Measurements from ENCODE around the gene BUD31.

Gene BUD31

GRCh38 chr7:99457650-99458493 lies 49.1 kb downstream of the BUD31 start:
- peaks cover 73% of the 10 kb centered on the region for H3K36me3 ChIP-seq (ENCODE audit: insufficient read depth, low read length)
- H3K9me3 ChIP-seq (ENCODE audit: low read depth, low read length), result no peaks in the 10 kb centered on the region
- TF ChIP-seq EZH2 (IDR thresholded peaks at IDR 0.05) (no peak), POLR2AphosphoS5 (IDR thresholded peaks at IDR 0.05; ENCODE audit: borderline replicate concordance, low read depth, low read length) (0 out of 2 replicates have a peak, but pooled peaks have one; percentile 51)
- no peak overlapping the region for H3K4me3 ChIP-seq
- no peak for DNase-seq (ENCODE audit: low read depth, low spot score)
- no peak overlapping the region for H3K27ac ChIP-seq
- H3K9ac ChIP-seq (ENCODE audit: insufficient read length), result no peak overlapping the region

- H3K36me3 ChIP-seq (ENCODE audit: insufficient read depth, low read length), result peaks cover 76% of the 10 kb centered on the region
- no peak overlapping the region for H3K4me3 ChIP-seq
- TF ChIP-seq FOXP2 (optimal IDR thresholded peaks at IDR 0.05; ENCODE audit: control extremely low read depth, extremely low read length, insufficient read depth), result no peak
- TF ChIP-seq EZH2 (IDR thresholded peaks at IDR 0.05), result no peak
- no peak for TF ChIP-seq POLR2AphosphoS5 (IDR thresholded peaks at IDR 0.05; ENCODE audit: borderline replicate concordance, low read depth, low read length)
- no peak overlapping the region for H3K27ac ChIP-seq
- H3K9me3 ChIP-seq (ENCODE audit: low read depth, low read length), result no peaks in the 10 kb centered on the region
- no peak for DNase-seq (ENCODE audit: low read depth, low spot score)
- H3K9ac ChIP-seq (ENCODE audit: insufficient read length), result no peak overlapping the region
Observed at GRCh38 chr7:99459087-99459486, 50.3 kb downstream of the BUD31 start.

- TF ChIP-seq FOXP2 (optimal IDR thresholded peaks at IDR 0.05; ENCODE audit: control extremely low read depth, extremely low read length, insufficient read depth), result no peak
- TF ChIP-seq POLR2AphosphoS5 (IDR thresholded peaks at IDR 0.05; ENCODE audit: borderline replicate concordance, low read depth, low read length), result no peak
- no peak for TF ChIP-seq EZH2 (IDR thresholded peaks at IDR 0.05)
- Histone ChIP-seq H3K4me3 (no peak overlapping the region), H3K9me3 (ENCODE audit: low read depth, low read length) (no peaks in the 10 kb centered on the region), H3K9ac (ENCODE audit: insufficient read length) (no peak overlapping the region), H3K36me3 (ENCODE audit: insufficient read depth, low read length) (peaks cover 73% of the 10 kb centered on the region), H3K27ac (no peak overlapping the region)
- DNase-seq (ENCODE audit: low read depth, low spot score), result no peak
Observed at GRCh38 chr7:99460651-99461050, 51.9 kb downstream of the BUD31 start.

- Histone ChIP-seq H3K4me3 (no peak overlapping the region), H3K9me3 (ENCODE audit: low read depth, low read length) (no peaks in the 10 kb centered on the region), H3K36me3 (ENCODE audit: insufficient read depth, low read length) (peaks cover 67% of the 10 kb centered on the region), H3K27ac (no peak overlapping the region), H3K9ac (ENCODE audit: insufficient read length) (no peak overlapping the region)
- no peak for DNase-seq (ENCODE audit: low read depth, low spot score)
- TF ChIP-seq EZH2 (IDR thresholded peaks at IDR 0.05) (no peak), POLR2AphosphoS5 (IDR thresholded peaks at IDR 0.05; ENCODE audit: borderline replicate concordance, low read depth, low read length) (no peak), FOXP2 (optimal IDR thresholded peaks at IDR 0.05; ENCODE audit: control extremely low read depth, extremely low read length, insufficient read depth) (no peak)
Observed at GRCh38 chr7:99461221-99461620, 52.5 kb downstream of the BUD31 start.

- Histone ChIP-seq H3K4me3 (peak overlapping the region; percentile 93), H3K27ac (peak overlapping the region; percentile 66), H3K9me3 (ENCODE audit: low read depth, low read length) (no peaks in the 10 kb centered on the region), H3K9ac (ENCODE audit: insufficient read length) (peak overlapping the region; percentile 95), H3K36me3 (ENCODE audit: insufficient read depth, low read length) (peaks cover 26% of the 10 kb centered on the region)
- DNase-seq (ENCODE audit: low read depth, low spot score), result no peak
- TF ChIP-seq POLR2AphosphoS5 (IDR thresholded peaks at IDR 0.05; ENCODE audit: borderline replicate concordance, low read depth, low read length), result no peak
- no peak for TF ChIP-seq EZH2 (IDR thresholded peaks at IDR 0.05)
- TF ChIP-seq FOXP2 (optimal IDR thresholded peaks at IDR 0.05; ENCODE audit: control extremely low read depth, extremely low read length, insufficient read depth), result no peak
Observed at GRCh38 chr7:99465421-99465768, 56.6 kb downstream of the BUD31 start.

DNA sequence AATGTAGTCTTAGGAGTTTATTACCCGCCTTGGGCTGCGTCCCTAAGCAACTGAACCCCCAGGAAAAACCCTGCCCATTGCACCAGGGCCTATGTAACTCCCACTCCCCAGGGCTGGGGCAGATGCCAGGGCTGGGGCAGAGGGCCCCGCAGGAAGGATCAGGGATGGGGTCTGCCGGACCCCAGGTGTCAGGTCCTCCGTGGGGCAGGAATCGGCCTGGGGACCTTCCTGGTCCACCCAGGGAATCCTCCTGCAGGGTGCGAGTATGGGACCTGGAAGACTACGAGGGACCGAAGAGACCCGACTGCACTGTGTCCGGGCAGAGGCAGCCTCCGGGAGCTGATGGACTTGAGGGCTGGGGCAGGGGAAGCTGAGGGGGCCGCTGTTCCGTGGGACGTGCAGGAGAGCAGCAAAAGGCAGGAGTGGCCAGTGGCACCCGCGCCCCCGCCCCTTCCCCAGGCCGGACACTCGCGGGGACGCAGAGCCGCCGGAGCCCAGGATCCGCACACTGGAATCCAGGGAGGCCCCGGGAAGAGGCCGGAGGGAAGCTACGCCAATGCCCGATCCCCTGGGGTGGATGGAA lies 59.7 kb downstream of the BUD31 start:
- TF ChIP-seq EZH2 (IDR thresholded peaks at IDR 0.05) (no peak), POLR2AphosphoS5 (IDR thresholded peaks at IDR 0.05; ENCODE audit: borderline replicate concordance, low read depth, low read length) (no peak), FOXP2 (optimal IDR thresholded peaks at IDR 0.05; ENCODE audit: control extremely low read depth, extremely low read length, insufficient read depth) (no peak)
- Histone ChIP-seq H3K9me3 (ENCODE audit: low read depth, low read length) (no peaks in the 10 kb centered on the region), H3K27ac (no peak overlapping the region), H3K9ac (ENCODE audit: insufficient read length) (no peak overlapping the region), H3K36me3 (ENCODE audit: insufficient read depth, low read length) (peaks cover 11% of the 10 kb centered on the region), H3K4me3 (no peak overlapping the region)
- DNase-seq (ENCODE audit: low read depth, low spot score), result no peak

Data from SK-N-MC (cell line).